Immature natural killer cell (primary cell): ENCODE data around the gene CUEDC1. TPM values are rescaled to one million over a fixed set of nuclear protein-coding genes. Genes with fewer than 3 reads are reported as not detected.

Experiments
- DNase-seq, 3 donors: peaks; one replicate each; pipeline ENCODE4 v3.0.0; 2022; ENCODE audit warnings: mixed read lengths in 1 of 3
- H3K27ac Mint-ChIP-seq, 6 donors: one replicate each; pipeline ENCODE4 v1.8.0; 2020; ENCODE audit warnings: mixed read lengths in 6 of 6, mild to moderate bottlenecking in 5 of 6, inconsistent platforms in 4 of 6, moderate library complexity in 3 of 6
- H3K27me3 Mint-ChIP-seq, 3 donors: one replicate each; pipeline ENCODE4 v1.8.0; 2020 to 2021; ENCODE audit warnings: low read depth in 3 of 3, mild to moderate bottlenecking in 3 of 3, mixed read lengths in 3 of 3, moderate library complexity in 3 of 3, inconsistent platforms in 1 of 3
- H3K36me3 Mint-ChIP-seq, 3 donors: one replicate each; pipeline ENCODE4 v1.8.0; 2020; ENCODE audit warnings: mixed read lengths in 3 of 3, inconsistent platforms in 2 of 3, mild to moderate bottlenecking in 2 of 3
- H3K4me1 Mint-ChIP-seq, 2 donors: one replicate each; pipeline ENCODE4 v1.8.0; 2020; ENCODE audit warnings: inconsistent platforms in 2 of 2, mild to moderate bottlenecking in 2 of 2, mixed read lengths in 2 of 2, moderate library complexity in 1 of 2
- H3K4me3 Mint-ChIP-seq, 5 donors: one replicate each; pipeline ENCODE4 v1.8.0; 2020; ENCODE audit warnings: mild to moderate bottlenecking in 5 of 5, mixed read lengths in 5 of 5, inconsistent platforms in 3 of 5, moderate library complexity in 3 of 5
- H3K9me3 Mint-ChIP-seq, 6 donors: one replicate each; pipeline ENCODE4 v1.8.0; 2020; ENCODE audit warnings: mild to moderate bottlenecking in 6 of 6, mixed read lengths in 6 of 6, inconsistent platforms in 4 of 6, moderate library complexity in 3 of 6
- polyA plus RNA-seq, 3 donors: library from polyadenylated mRNA; unstranded; fragments of 300-500 nt; fragmentation: Illumina TruSeq; gene quantifications; one replicate each; pipeline ENCODE4 v1.2.3, GENCODE V29; 2021

CUEDC1 gene
- polyA plus RNA-seq, 3 donors from 2014 or later, result 0.43 to 2.5 (median 0.52) TPM

DNA sequence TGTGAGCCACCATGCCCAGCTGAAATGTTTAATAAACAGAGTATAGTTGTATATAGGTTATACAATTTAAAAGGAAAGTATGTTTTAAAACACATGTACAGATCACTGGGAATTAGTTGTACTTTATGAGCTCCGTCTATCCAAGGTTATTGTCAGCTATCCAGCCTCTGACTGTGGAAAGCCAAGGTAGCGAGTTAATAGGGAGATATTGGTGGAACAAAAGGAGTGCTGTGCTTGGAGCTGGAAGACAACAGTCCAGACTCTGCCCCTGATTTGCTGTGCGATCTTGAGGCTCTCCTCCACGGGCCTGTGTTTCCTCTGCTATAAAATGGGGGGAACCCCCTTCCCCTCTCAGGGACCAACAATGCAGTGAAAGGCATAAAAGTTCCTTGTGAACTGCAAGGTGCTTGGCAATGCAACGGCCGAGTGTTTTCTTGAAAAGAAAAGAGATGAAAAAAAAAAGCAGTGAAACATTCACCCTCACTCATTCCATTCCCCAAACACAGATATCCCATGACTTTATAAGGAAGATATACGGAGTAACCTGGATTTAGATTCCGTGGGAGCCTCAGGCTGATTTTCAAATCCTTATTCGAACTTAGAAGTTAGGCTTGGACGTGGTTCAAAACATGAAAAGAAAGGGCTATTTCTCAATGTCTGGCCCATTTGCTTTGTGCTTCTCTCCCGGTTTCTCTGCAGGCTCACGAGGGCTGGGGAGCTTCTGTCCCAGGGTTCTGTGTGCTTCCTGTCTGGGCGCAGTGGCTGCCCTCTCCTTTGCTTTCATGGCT, 34.1 kb downstream of the CUEDC1 start:
- no peak for DNase-seq
- H3K9me3 Mint-ChIP-seq, result no peaks in the 10 kb centered on the region
- H3K4me3 Mint-ChIP-seq, result no peak overlapping the region
- no peak overlapping the region for H3K27ac Mint-ChIP-seq
- H3K27me3 Mint-ChIP-seq, result peaks cover 2 to 7% (median 6%) of the 10 kb centered on the region in 3 donors
- no peaks in the 10 kb centered on the region for H3K36me3 Mint-ChIP-seq
- H3K4me1 Mint-ChIP-seq, result peaks cover 14 to 29% of the 10 kb centered on the region in 2 donors

DNA sequence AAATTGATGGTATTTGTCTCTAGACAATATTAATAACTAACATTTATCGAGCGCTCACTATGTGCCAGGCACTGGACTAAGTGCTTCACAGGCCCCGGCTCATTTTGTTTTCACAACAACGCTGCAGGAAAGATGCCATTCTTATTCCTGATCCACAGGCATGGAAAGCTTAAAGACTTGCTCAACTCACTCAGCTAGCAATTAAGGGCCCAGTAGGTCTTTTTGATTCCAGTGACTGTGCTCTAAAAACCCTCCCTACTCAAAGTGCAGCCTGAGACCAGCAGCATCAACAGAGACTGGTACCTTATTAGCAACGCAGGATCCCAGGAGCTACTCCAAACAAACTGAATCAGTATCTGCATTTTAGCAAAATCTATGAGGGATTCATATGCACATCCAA, 35.3 kb downstream of the CUEDC1 start:
- Mint-ChIP-seq H3K27ac (no peak overlapping the region), H3K9me3 (no peaks in the 10 kb centered on the region), H3K36me3 (no peaks in the 10 kb centered on the region), H3K27me3 (peaks cover 0 to 7% (median 6%) of the 10 kb centered on the region in 3 donors), H3K4me1 (peaks cover 14 to 26% of the 10 kb centered on the region in 2 donors), H3K4me3 (no peak overlapping the region)
- no peak for DNase-seq

DNA sequence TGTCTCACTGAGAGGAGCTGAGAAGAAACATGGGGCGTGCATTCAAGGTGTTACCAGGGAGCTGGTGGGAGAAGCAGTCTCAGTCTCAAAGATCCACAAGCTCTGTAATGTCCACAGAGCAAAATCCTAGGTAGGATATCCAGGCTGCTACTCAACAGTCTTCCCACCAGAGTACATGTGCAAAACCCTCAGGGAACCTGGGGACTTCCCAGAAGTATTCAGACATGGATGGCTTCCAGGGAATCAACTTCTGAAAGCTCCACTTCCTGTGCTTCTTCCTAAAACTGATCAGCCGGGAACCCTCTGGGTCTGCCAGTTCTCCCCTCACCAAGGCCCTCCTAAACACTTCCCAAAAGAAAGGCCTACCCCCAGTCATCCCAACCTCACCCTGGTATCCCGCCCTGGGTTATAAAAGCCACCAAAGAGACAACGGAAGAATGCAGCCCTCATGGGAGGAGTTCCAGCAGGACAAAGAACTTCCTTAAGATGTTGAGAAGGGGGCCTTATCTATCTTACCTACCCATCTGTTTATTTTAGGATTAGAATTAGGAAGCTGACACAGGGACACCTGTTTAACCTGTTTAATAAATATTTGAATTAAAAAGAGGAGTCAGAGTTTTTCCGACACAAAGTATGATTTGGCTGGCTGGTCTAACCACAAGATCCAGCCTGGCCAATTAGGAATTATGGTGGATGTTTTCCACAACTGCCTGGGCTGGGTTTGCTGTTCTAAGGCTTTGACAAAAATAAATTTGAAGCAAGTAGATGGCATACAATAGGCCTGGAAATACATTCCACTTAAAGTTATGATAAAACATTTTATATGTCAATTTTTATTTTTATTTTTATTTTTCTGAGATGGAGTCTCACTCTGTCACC, 37.0 kb downstream of the CUEDC1 start:
- no peak for DNase-seq
- Mint-ChIP-seq H3K9me3 (no peaks in the 10 kb centered on the region), H3K27ac (no peak overlapping the region), H3K36me3 (no peaks in the 10 kb centered on the region), H3K4me1 (peaks cover 4 to 12% of the 10 kb centered on the region in 2 donors), H3K27me3 (peaks cover 2 to 8% (median 5%) of the 10 kb centered on the region in 3 donors), H3K4me3 (no peak overlapping the region)

DNA sequence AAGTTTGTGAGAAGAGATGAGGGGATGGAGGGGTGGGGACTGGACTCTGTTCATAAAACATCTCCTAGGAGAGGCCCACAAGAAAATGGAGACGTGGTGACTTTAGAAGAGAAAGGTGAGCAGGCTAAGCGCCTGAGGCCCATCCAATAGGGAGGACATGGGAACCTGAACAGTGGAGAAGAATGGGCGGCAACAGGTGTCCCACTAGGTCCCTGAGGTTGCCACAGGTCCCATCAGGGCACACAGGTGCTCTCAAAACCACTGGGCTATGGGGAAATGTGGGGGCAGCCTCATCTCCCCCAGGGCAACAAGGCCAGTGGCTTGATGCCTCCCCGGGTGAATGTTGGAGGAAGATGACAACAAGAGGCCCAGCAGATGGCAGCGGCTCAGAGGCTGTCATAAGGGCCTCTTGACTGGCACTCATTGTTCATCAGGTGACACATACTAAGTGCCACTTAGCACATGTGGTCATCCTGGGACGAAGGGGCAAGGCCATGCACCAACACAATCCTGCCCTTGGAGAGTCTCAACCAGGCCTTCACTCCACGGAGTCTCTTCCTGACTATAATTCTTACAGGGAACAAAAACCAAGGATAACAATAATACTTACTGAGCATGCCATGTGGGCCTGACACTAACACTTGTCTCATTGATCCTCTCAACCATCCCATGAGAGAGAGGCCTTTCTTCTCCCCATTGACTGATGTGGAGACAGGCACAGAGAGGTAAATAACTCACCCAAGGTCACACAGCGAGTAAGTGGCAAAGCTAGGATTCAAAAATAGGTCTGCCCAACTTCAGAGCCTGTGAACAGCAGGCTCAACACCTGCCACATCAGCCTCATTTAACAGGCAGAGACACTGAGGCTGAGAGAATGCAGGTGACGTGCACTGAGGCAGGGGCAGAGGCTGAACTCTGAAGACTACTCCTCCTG, 38.0 kb downstream of the CUEDC1 start:
- Mint-ChIP-seq H3K27me3 (peaks cover 2 to 8% (median 5%) of the 10 kb centered on the region in 3 donors), H3K36me3 (no peaks in the 10 kb centered on the region)

DNA sequence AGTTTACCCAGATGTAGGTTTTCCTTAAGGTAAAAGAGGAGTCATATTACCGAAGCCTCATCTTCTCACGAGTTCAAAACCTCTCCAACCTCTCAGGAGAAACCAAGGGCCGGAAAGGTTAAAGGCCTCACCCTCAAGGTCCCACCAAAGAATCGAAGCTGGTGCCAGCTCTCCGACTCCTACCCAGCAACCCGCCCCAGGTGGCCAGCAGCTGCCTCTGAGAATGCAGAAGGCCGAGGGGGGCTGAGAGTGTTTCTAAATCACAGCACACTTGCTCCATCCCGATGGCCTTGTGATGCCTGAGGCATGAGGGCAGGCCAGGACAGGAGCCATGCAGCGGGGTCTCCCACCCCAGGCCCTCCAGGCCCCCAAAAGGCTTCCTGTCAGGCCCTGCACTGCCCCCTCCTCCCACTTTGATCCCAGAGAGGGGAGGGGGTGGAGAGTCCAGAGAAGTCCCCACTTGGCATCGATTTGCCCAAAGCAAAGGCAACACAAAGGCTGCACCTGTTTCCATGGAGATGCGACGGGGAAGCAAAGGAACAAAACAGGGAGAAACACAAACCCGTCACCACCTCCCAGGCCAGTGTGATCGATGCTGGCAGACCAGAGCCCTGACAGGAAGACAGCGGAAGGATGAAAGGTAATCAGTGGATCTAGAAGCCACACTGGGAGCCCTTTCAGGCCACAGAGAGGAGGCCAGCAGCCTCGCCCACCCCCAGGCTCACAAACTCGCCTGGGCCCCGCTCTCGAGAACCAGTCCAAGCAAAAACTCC, 39.0 kb downstream of the CUEDC1 start:
- Mint-ChIP-seq H3K4me1 (no peaks in the 10 kb centered on the region), H3K36me3 (no peaks in the 10 kb centered on the region), H3K27ac (no peak overlapping the region), H3K4me3 (no peak overlapping the region), H3K9me3 (no peaks in the 10 kb centered on the region), H3K27me3 (peaks cover 1 to 7% (median 2%) of the 10 kb centered on the region in 3 donors)
- no peak for DNase-seq

More for the DNA sequence above, 38.0 kb downstream of the CUEDC1 start:
- peaks cover 0 to 3% of the 10 kb centered on the region in 2 donors for H3K4me1 Mint-ChIP-seq
- H3K27ac Mint-ChIP-seq, result no peak overlapping the region
- peak in 2 of 3 donors; percentile 26 to 36 for DNase-seq
- no peaks in the 10 kb centered on the region for H3K9me3 Mint-ChIP-seq
- no peak overlapping the region for H3K4me3 Mint-ChIP-seq

DNA sequence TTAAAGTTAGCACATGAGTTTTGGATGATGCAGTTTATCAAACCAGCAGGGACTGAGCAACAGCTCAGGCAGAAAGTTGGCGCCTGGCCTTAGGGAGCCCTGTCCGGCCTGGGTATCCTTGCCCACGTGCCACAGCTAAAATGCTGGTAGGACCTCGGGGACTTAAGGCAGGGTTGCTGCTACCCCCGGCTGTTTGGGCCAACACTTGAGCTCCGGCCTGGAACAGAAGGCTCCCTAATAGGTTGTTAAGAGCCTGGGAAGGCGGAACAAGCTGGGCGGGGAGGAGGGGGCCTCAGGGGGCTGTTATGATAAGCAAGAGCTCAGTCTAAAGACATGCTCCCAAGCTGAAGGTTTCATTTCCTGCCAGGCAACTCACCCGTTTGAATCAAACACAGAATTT, 39.7 kb downstream of the CUEDC1 start:
- no peak for DNase-seq
- peaks cover 1 to 7% (median 2%) of the 10 kb centered on the region in 3 donors for H3K27me3 Mint-ChIP-seq
- no peaks in the 10 kb centered on the region for H3K36me3 Mint-ChIP-seq
- H3K9me3 Mint-ChIP-seq, result no peaks in the 10 kb centered on the region
- H3K4me1 Mint-ChIP-seq, result no peaks in the 10 kb centered on the region
- H3K27ac Mint-ChIP-seq, result no peak overlapping the region
- no peak overlapping the region for H3K4me3 Mint-ChIP-seq

DNA sequence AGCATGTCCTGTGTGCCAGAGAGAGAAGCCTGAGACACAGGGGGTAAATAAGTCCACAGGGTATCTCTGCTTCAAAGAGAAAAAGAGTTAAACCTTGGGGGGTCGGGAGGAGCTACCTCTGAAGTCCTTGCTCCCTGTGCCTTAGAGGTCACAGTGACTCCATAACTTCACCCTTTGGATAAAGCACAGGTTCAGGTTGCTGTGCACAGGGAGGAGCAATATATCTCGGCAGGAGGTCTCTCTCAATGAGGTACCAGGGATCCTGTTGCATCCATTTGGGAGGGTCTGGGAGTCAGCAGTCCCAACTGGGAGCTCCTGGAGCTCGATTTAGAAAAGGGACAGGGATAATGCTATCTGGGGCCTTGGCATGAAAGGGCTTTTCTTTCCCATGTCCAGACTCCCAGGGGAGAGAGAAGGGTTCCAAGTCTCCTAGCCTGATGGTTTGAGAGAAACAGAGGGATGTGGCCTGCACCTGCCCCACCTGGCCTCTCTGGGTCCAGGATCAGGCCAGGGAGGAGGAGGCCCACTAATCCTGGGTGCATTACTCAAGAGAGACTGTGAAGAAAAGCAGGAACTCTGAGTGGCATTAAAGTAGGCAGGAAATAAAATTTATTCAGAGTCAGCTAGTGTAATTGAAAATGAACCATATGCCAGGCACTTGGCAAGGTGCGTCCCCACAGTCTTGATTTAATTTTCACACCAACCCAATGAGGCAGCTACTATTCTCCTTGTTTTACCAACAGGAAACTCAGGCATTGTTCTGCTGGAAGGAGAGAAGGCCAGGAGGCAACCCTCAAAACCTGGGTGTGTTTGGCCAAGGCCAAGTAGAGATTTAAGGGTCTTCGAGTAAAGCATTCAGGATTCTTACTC, 40.7 kb downstream of the CUEDC1 start:
- Mint-ChIP-seq H3K4me3 (no peak overlapping the region), H3K27ac (no peak overlapping the region), H3K27me3 (peaks cover 1 to 4% (median 2%) of the 10 kb centered on the region in 3 donors), H3K4me1 (no peaks in the 10 kb centered on the region), H3K9me3 (no peaks in the 10 kb centered on the region), H3K36me3 (no peaks in the 10 kb centered on the region)
- no peak for DNase-seq

DNA sequence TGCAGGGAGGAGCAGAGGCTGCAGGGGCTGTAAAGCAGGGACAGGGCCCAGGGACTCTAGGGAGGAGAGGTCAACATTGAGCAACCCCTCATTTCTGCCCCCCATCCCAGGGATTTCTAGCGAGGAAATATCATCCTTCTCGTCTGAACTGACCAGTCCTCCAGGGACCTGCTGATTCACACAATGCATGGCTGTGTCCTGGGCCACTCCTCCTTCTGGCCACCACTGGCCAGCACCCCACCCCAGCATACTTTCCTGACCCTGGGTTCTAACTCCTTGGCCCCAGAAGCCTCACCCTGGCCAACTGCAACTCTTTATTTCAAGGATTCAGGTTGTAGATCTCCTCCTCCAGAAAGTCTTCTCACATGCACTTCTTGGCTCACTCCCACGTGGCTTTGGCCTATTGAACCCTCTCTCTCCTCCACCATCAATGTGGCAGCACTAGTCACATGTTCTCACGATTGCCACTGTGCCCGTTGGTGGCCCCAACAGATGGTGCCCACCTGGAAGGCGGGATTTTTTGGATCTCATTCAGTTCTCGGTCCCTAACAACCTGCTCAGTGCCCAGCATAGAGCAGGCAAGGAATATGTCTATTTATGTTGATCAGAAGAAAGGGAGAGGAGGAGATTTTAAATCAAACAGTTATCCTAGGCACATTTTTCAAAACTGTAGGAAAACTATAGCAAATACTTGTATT, 41.5 kb downstream of the CUEDC1 start:
- Mint-ChIP-seq H3K36me3 (no peaks in the 10 kb centered on the region), H3K27me3 (peaks cover 1 to 4% (median 2%) of the 10 kb centered on the region in 3 donors), H3K9me3 (no peaks in the 10 kb centered on the region), H3K27ac (no peak overlapping the region), H3K4me1 (no peaks in the 10 kb centered on the region), H3K4me3 (no peak overlapping the region)
- DNase-seq, result no peak

DNA sequence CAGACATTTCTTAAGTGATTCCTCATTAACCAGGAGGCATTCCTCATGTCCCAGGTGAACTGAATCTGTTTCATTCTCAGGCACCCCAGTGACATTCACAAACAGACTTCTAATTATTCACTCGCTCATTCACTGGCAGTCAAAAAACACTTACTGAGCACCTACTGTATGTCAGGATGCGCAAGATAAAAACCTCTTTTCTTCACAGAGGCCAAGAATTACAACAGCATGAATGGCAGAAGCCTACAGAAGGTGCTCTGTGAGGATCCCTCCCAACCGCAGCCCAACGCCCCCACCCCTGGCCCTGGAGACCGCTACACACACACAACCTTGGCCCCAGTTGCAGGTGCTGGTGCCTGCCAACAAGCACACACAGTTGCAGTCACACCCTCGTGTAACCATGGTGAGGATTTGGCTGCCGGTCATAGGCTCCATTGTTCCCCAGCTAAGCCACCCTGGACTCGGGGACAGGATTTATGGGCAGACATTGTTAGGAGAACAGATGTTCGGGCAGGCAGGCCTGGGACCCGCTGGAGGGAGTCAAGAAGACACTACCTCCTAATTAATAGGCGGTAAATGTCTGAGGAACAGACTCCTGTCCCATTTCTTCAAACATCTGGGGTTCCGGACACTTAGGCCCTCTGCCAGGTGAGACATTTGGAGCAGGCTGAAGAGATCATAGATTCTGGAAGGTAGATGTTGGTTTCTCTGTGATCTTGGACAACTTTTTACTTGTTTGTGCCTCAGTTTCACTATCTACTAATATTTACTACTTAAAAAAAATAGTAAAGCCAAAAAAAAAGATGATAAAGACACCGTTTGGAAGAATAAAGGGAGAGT, 43.2 kb downstream of the CUEDC1 start:
- Mint-ChIP-seq H3K4me1 (no peaks in the 10 kb centered on the region), H3K27ac (no peak overlapping the region), H3K9me3 (no peaks in the 10 kb centered on the region), H3K4me3 (no peak overlapping the region), H3K36me3 (no peaks in the 10 kb centered on the region), H3K27me3 (peaks cover 1 to 4% (median 2%) of the 10 kb centered on the region in 3 donors)
- no peak for DNase-seq

DNA sequence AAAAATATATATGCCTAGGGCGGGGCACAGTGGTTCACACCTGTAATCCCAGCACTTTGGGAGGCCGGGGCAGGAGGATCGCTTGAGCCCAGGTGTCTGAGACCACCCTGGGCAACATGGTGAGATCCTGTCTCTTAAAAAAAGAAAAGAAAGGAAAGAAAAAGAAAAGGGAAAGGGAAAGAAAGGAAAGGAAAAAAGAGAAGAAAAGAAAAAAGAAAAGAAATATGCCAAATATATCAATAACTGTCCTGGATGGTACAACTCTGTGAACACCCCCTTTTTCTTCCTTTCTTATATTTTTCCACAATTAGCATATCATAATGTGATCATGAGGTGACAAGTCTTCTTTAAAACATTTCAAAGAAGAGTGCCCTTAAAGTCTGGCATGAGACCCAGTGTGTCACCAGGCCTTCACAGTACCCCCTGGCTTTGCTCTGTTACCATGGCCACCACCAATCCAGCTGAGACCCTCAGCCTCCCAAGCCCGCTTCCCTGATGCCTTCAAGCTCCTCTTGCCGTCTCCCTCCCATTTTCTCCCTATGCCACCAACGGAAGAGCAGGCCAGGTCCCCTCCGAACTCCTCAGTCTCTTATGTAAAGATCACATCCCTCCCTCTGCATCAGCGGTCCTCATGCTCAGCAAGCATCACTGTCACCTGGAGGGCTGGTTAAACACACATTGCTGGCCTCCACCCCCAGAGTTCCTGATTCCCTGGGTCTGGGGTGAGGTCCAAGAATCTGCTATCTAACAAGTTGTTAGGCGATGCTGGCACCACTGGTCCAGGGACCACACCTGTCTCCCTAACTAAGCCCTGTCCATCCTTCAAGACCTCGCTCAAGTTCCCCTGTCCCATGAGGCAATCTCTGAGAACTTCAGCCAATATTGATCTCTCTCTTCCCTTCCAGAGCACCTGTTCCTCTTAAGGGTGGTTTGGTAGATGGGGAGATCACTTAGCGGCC, 44.5 kb downstream of the CUEDC1 start:
- no peaks in the 10 kb centered on the region for H3K4me1 Mint-ChIP-seq
- peak overlapping the region in 1 of 6 donors; percentile 42 for H3K27ac Mint-ChIP-seq
- no peak for DNase-seq
- H3K9me3 Mint-ChIP-seq, result no peaks in the 10 kb centered on the region
- H3K27me3 Mint-ChIP-seq, result peaks cover 1 to 4% (median 2%) of the 10 kb centered on the region in 3 donors
- no peak overlapping the region for H3K4me3 Mint-ChIP-seq
- no peaks in the 10 kb centered on the region for H3K36me3 Mint-ChIP-seq
